Activated CD8-positive, alpha-beta T cell treated with anti-CD3 and anti-CD28 coated beads for 36 hours (primary cell): ENCODE data around the gene FBXO28. TPM values are rescaled to one million over a fixed set of nuclear protein-coding genes. Genes with fewer than 3 reads are reported as not detected.
"Not testable (repeated sequence)": the region's sequence is repeated elsewhere in the genome, so short reads cannot be mapped to it uniquely, and the experiment has no call there.

Experiments
- ATAC-seq: fragments of 200-7000 bp; cut with Tn5 transposase; one replicate; pipeline ENCODE4 v1.10.0; 2021; ENCODE audit warnings: mild to moderate bottlenecking, moderate library complexity
- CTCF ChIA-PET: fragments of 350-600 bp; sonication (Branson Sonifier 250); formaldehyde crosslinking; loops from one replicate; lab custom pipeline; 2021; ENCODE audit warnings: antibody characterized with exemption; lab: Charles Lee
- POLR2A ChIA-PET: fragments of 350-600 bp; sonication (Branson Sonifier 250); formaldehyde crosslinking; loops from one replicate; lab custom pipeline; 2021; ENCODE audit warnings: antibody characterized with exemption; lab: Charles Lee
- DNase-seq: peaks from one replicate; pipeline ENCODE4 v3.0.0-alpha.2; 2020
- H3K27ac Mint-ChIP-seq: one replicate; pipeline ENCODE4 v1.8.0; 2021; ENCODE audit warnings: mild to moderate bottlenecking, mixed read lengths
- H3K27me3 Mint-ChIP-seq: one replicate; pipeline ENCODE4 v1.8.0; 2021; ENCODE audit warnings: mixed read lengths
- H3K36me3 Mint-ChIP-seq: one replicate; pipeline ENCODE4 v1.8.0; 2021; ENCODE audit warnings: low read depth, mixed read lengths
- H3K4me1 Mint-ChIP-seq: one replicate; pipeline ENCODE4 v1.8.0; 2021; ENCODE audit warnings: low read depth, mixed read lengths
- H3K4me3 Mint-ChIP-seq: one replicate; pipeline ENCODE4 v1.8.0; 2021; ENCODE audit warnings: mild to moderate bottlenecking, moderate library complexity, mixed read lengths
- H3K9me3 Mint-ChIP-seq: one replicate; pipeline ENCODE4 v1.8.0; 2021; ENCODE audit warnings: mixed read lengths
- CTCF ChIP-seq: fragments of 200-600 bp; IDR thresholded peaks from one replicate; pipeline ENCODE4 v1.8.0; 2022; ENCODE audit warnings: antibody characterized with exemption, mild to moderate bottlenecking
- intact Hi-C: fragments of 100-400 bp; cut with micrococcal nuclease; formaldehyde crosslinking; loops from one replicate; pipeline ENCODE4 v1.10.0; 2022
- total RNA-seq, 2 experiments: library from RNA; stranded (reverse); gene quantifications; one replicate each; pipeline ENCODE4 v1.2.3, GENCODE V29; 2021

The FBXO28 gene
- total RNA-seq, 2 experiments from 2014 or later = 21.5 to 21.7 TPM

GRCh38 chr1:224067621-224068457 lies 46.1 kb upstream of the FBXO28 start:
- intact Hi-C loops = no loop called here
- Mint-ChIP-seq H3K36me3 (no peaks in the 10 kb centered on the region), H3K9me3 (peaks cover 3% of the 10 kb centered on the region), H3K27ac (peak overlapping the region; percentile 23), H3K4me1 (peaks cover 2% of the 10 kb centered on the region), H3K27me3 (peaks cover 11% of the 10 kb centered on the region), H3K4me3 (no peak overlapping the region)
- ChIA-PET POLR2A (no interaction called here), CTCF (interaction anchor here (1.1 to 1.9 kb wide), 2 partner anchors 17 to 18 kb away, joined by 5 to 6 read pairs; no protein-coding TSS in a partner anchor)
- TF ChIP-seq CTCF = no peak
- ATAC-seq (peak; percentile 93), DNase-seq (peak; percentile 10)

- Mint-ChIP-seq H3K4me1 (peaks cover 2% of the 10 kb centered on the region), H3K9me3 (peaks cover 3% of the 10 kb centered on the region), H3K27me3 (peaks cover 12% of the 10 kb centered on the region), H3K4me3 (no peak overlapping the region), H3K27ac (no peak overlapping the region), H3K36me3 (no peaks in the 10 kb centered on the region)
- DNase-seq (no peak), ATAC-seq (no peak)
- no peak for TF ChIP-seq CTCF
- ChIA-PET POLR2A (no interaction called here), CTCF (interaction anchor here (0.9 to 1.9 kb wide), 2 partner anchors 18 to 19 kb away, joined by 3 to 6 read pairs; no protein-coding TSS in a partner anchor)
- intact Hi-C loops = no loop called here
Observed at GRCh38 chr1:224068458-224069072, 45.3 kb upstream of the FBXO28 start.

DNA sequence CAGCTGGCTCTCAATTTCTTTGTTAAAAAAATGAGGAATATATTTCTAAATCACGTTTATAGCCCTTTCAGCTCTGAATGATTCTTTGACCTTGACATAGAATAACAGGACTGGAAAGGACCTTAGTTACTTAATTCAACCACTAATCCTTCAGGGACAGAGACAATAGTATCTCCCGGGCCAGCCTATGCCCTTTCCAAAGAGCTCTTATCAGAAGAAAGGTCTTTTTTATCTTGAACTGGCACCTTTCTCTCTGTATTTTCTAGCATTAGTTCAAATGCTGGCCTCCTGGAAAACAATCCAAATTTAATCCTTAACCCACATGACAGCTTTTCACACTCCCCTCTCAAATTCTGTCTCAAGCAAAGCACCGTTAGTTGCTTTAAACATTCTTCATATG lies 44.8 kb upstream of the FBXO28 start:
- intact Hi-C loops = no loop called here
- H3K27ac Mint-ChIP-seq = no peak overlapping the region
- H3K27me3 Mint-ChIP-seq = peaks cover 12% of the 10 kb centered on the region
- TF ChIP-seq CTCF = no peak
- no peaks in the 10 kb centered on the region for H3K36me3 Mint-ChIP-seq
- H3K4me1 Mint-ChIP-seq = peaks cover 2% of the 10 kb centered on the region
- peaks cover 3% of the 10 kb centered on the region for H3K9me3 Mint-ChIP-seq
- no peak overlapping the region for H3K4me3 Mint-ChIP-seq
- CTCF ChIA-PET = interaction anchor here (0.9 kb wide), 1 partner anchor 18 kb away, joined by 3 read pairs; no protein-coding TSS in a partner anchor
- POLR2A ChIA-PET = no interaction called here
- no peak for DNase-seq
- no peak for ATAC-seq

GRCh38 chr1:224070521-224070920 lies 43.4 kb upstream of the FBXO28 start:
- ChIA-PET CTCF (no interaction called here), POLR2A (interaction anchor here (1.0 kb wide), 1 partner anchor 10 kb away, joined by 3 read pairs; no protein-coding TSS in a partner anchor)
- DNase-seq = no peak
- intact Hi-C loops = no loop called here
- Mint-ChIP-seq H3K27ac (no peak overlapping the region), H3K9me3 (peaks cover 3% of the 10 kb centered on the region), H3K4me1 (no peaks in the 10 kb centered on the region), H3K36me3 (no peaks in the 10 kb centered on the region), H3K27me3 (peaks cover 12% of the 10 kb centered on the region), H3K4me3 (no peak overlapping the region)
- no peak for ATAC-seq
- TF ChIP-seq CTCF = no peak

GRCh38 chr1:224076407-224076806 lies 37.5 kb upstream of the FBXO28 start:
- ChIA-PET POLR2A (interaction anchor here (1.2 kb wide), 1 partner anchor 22 kb away, joined by 3 read pairs; no protein-coding TSS in a partner anchor), CTCF (no interaction called here)
- Mint-ChIP-seq H3K4me3 (no peak overlapping the region), H3K36me3 (no peaks in the 10 kb centered on the region), H3K27ac (no peak overlapping the region), H3K27me3 (peaks cover 5% of the 10 kb centered on the region), H3K4me1 (no peaks in the 10 kb centered on the region), H3K9me3 (peaks cover 3% of the 10 kb centered on the region)
- DNase-seq = no peak
- intact Hi-C loops = no loop called here
- TF ChIP-seq CTCF = no peak
- no peak for ATAC-seq

DNA sequence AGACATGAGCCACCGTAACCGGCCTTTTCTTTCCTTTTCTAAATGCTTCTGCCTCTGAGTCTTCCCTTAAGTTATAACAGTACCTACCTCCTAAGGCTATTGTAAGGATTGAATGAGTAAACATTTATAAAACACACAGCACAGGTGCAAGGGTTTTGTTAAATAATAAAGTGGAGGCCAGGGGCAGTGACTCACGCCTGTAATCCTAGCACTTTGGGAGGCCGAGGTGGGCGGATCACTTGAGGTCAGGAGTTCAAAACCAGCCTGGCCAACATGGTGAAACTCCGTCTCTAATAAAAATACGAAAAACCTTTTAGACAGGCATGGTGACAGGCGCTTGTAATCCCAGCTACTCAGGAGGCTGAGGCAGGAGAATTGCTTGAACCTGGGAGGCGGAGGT lies 34.3 kb upstream of the FBXO28 start:
- DNase-seq, CTCF ChIA-PET, H3K4me3 Mint-ChIP-seq, ATAC-seq, H3K36me3 Mint-ChIP-seq, intact Hi-C loops, H3K9me3 Mint-ChIP-seq, H3K27me3 Mint-ChIP-seq, H3K27ac Mint-ChIP-seq, H3K4me1 Mint-ChIP-seq: not testable (repeated sequence)
- POLR2A ChIA-PET = interaction anchor here (1.4 kb wide), 1 partner anchor 9 kb away, joined by 3 read pairs; no protein-coding TSS in a partner anchor
